Amygdala (tissue), 56 donors: ENCODE measurements around the gene ZNF213.

Source experiments
- DNase-seq, 56 donors: peaks; one replicate each; lab custom pipeline; 2025; lab: John Stamatoyannopoulos, UW

ZNF213 gene, protein sequence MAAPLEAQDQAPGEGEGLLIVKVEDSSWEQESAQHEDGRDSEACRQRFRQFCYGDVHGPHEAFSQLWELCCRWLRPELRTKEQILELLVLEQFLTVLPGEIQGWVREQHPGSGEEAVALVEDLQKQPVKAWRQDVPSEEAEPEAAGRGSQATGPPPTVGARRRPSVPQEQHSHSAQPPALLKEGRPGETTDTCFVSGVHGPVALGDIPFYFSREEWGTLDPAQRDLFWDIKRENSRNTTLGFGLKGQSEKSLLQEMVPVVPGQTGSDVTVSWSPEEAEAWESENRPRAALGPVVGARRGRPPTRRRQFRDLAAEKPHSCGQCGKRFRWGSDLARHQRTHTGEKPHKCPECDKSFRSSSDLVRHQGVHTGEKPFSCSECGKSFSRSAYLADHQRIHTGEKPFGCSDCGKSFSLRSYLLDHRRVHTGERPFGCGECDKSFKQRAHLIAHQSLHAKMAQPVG

DNA sequence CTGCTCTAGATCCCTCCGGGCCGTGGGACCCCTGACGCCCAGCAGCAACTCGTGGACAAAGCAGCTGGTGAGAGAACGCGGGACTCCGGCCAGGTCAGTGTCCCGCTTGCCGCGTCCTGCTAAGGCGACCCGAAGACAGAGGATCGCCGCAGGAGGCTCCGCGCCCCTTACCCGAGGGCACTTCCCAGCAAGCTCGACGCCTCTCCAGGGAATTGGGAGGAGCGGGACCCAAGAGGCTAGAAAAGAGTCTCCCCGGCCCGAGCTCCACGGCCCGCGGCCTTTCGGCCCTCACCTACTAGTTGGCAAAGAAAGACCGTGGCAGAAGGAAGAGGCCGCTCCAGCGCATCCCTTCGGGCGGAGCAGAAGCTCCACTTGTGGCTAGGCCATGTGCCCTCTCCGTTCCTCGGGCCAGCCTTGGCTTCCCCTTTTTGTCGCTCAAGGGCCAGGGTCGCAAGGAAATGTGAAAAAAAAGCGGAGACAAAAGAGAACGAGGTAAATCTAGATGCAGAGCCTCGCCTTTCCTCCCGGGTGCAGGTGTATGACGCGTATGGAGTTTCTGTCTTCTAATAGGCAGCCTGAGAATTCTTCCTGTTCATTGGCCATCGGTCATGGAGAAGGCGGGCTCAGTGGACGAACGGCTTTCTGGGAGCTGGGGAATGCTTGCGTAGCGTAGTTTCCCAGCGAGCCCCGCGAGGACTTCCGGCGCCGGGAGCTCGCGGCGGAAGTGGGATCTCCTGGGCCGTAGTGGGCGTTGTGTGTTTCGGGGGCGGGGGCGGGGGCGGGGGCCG lies at the start of gene ZNF213:
Gene ZNF213 (plus strand): TSS at position 692 of the 788 bp plus-strand sequence. CDS start 2,252 bp downstream, outside the sequence.
- peak; percentile 55 to 98 (median 94) for DNase-seq

DNA sequence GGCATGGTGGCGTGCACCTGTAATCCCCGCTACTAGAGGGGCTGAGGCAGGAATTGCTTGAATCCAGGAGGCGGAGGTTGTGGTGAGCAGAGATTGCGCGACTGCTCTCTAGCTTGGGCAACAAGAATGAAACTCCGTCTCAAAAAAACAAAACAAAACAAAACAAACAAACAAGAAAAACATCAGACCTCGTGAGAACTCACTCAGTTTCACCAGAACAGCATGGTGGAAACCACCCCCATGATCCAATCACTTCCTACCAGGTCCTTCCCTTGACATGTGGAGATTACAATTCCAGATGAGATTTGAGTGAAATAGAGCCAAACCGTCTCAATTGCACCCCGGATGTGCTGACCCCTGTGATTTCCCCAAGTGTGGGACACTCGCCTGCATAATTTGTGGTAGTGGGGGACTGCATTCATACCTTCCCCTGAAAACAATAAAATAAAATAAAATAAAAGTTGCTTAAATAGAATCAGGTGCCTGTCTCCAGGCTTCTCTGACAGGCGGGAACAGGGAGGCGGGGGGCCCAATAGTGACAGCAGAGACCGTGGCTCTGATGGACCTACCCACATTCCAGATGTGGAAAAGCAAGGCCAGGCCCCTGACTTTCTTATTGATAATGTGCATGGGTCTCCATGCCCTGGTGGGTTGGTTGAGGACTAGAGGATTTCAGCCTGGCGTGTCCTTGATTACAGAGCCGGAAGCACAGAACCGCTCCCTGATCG lies 48.8 kb upstream of the ZNF213 start:
- no peak for DNase-seq

DNA sequence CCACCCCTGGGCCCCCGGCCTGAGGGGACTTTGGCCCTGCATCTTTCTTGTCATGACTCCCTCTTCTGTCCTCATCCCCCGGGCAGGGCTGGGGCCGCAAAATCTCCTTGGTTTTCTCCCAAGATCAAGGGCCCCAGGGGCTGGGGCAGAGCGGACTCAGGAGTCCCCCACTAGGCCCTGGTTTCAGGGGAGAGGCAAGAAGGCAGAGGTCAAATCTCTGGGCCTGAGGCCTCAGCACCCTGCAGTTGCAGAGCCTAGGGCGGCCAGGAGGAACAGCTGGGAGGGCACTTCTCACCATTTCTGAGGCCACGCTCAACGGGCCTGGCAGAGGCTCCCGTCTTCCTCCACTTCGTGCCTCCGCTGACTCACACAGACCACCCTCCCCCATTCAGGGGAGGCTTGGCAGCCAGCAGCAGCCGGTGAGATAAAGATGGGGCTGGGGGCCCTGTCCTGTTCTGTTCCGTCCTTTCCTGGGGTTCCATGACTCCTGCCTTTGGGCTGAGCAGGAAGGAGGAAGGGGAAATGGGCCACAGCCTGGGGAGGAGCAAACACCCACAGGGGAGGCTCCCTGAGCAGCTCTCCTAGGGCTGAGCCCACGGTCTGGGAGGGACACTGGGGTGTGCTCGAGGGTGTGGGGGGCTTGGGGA lies 48.1 kb upstream of the ZNF213 start:
- no peak for DNase-seq

DNA sequence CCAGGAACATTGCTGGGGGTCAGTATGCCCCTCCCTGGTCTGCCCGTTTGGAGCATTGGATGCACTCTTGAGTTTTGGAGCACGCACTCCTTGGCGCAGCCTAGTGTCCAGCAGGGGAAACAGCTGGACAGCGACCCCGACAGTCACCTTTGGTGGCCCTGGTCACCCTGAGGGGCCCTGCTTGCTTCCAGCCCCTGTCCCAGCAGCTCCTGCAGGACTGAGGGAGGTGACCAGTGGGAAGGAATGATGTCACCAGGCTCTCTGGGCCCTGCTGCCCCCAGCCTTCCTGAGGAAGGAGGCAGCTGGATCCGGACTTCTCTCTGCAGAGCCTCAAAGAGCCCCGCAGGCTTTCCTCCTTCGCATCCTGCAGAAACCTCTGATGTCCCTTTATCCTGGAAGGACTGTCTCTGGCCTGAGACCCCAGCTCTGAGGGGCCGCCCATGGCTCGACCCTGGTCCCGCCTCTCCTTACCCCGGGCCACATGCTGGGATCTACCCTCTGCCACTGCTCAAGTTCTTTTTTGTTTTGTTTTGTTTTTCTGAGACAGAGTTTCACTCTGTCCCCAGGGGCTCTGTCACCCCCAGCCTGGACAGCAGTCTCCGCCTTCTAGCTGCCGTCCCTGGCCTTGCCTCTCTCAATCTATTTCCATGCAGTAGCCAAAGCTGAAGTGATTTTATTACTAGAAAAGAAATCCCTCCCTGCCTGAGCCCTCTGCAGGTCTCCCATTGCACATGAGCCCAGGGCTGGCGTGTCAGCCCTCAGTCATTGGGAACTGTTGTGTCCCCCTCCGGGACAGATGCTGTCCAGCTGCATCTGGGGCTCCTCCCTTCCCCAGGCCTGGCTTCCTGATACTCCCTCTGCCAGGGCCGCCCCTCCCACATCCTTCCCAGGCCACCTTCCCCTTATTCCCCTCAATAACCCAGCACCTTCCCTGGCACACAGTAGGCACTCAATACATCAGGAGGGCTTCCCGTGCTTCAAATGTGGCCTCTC lies 47.3 kb upstream of the ZNF213 start:
- no peak for DNase-seq

DNA sequence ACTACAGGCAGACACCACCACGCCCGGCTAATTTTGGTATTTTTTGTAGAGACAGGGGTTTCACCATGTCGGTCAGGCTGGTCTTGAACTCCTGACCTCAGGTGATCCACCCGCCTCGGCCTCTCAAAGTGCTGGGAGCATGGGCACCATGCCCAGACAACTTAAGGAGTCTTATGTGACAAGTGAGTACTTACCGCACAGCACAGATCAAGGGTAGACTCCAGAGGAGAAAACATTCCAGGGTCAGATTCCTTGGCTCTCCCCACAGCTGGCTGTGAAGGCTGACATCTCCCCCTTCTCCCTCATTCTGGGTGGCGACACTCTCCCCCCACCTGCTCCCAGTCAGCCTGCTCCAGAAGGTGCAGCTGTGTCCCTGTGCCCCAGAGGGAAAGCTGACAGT lies 46.4 kb upstream of the ZNF213 start:
- no peak for DNase-seq

DNA sequence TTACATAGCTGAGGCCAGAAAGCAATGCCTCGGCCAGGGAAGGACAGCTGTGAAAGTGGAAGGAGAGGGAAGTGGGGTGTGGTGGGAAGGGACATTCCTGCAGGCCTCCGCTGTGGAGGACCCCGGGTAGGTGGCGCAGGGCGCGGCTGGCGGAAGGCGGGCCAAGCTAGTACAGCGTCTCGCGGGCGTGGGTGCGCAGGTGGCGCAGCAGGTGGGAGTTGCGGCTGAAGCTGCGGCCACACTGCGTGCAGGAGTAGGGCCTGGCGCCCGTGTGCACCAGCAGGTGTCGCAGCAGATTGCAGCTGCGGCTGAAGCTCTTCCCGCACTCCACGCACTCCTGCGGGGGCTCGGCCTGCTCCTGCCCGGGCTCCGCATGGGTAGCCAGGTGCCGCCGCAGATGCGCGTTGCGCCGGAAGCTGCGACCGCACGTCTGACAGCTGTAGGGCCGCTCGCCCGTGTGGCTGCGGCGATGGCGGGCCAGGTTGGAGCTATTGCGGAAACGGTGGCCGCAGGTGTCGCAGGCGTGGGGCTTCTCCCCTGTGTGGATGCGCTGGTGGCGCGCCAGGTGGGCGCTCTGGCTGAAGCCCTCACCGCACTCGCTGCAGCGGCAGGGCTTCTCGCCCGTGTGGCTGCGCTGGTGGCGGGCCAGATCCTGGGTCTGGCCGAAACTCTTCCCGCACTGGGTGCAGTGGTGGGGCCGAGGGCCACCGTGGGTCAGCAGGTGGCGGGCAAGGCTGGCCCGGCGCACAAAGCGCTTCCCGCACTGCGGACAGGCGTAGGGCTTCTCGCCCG lies 45.7 kb upstream of the ZNF213 start:
- DNase-seq: no peak

DNA sequence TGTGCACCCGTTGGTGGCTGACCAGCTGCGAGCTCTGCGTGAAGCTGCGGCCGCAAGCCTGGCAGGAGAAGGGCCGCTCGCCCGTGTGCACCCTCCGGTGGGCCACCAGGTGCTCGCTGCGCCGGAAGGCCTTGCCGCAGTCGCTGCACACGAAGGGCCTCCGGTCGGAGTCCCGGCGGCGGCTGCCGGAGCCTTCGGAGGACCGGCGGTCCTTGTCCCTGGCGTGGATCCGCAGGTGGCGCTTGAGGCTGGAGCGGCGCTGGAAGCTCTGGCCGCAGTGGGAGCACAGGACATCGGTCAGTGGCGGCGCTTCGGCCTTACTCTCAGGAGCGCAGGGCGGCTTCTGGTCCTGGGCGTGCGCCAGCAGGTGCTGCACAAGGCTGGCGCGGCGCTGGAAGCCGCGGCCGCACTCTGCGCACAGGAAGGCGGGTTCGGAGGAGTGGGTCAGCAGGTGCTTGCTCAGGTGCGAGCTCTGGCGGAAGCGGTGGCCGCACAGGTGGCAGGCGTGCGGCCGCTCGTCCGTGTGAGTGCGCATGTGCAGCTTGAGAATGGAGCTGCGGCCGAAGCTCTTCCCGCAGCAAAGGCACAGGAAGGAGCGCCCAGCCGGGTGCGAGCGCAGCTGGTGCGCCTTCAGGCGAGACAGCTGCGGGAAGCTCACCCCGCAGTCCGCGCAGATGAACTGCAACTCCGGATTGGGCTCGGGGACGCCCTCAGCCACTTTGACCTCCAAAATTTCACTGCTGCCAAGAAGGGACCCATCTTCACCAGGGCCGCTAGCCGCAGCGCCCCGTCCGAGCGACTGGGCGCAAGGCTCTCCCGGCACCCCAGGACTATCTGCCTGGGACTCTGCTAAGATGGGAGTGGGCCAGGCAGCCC lies 44.9 kb upstream of the ZNF213 start:
- no peak for DNase-seq

DNA sequence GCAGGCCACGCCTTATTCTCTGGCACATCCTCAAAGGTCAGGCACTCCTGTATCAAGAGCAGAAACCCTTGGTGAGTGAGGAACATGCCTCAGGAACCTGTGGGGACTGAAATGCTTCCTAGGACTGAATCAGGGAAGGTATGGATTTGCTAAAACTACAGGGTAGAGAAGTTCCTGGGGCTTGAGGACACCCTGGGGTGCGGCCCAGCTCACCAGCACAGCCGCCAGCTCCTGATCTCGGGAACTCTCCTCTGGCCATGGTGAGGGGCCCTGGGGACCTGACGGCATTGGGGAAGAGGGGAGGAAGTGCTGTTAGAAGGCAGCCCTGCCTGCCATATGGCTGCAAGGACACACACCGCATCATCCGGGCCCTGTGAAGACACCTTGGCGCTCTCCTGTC lies 43.3 kb upstream of the ZNF213 start:
- no peak for DNase-seq

DNA sequence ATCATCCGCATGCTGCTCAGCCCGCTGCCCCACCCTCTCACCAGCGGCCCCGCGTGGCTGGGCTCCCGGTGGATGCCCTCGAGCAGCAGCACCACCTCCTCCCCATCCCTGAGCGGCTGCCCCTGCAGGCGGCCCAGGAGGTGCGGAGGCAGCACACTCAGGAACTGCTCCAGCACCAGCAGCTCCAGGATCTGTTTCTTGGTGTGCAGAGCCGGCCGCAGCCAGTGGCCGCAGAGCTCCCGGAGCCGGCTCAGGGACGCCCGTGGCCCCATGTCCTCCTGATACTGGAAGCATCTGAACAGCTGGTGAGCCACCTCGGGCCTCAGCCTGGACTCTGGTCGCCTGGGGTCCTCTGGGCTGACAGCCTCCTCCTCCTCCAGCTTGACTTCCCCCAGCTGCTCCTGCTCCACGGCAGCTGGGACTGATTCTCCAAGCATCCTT lies 42.3 kb upstream of the ZNF213 start:
- DNase-seq: no peak

DNA sequence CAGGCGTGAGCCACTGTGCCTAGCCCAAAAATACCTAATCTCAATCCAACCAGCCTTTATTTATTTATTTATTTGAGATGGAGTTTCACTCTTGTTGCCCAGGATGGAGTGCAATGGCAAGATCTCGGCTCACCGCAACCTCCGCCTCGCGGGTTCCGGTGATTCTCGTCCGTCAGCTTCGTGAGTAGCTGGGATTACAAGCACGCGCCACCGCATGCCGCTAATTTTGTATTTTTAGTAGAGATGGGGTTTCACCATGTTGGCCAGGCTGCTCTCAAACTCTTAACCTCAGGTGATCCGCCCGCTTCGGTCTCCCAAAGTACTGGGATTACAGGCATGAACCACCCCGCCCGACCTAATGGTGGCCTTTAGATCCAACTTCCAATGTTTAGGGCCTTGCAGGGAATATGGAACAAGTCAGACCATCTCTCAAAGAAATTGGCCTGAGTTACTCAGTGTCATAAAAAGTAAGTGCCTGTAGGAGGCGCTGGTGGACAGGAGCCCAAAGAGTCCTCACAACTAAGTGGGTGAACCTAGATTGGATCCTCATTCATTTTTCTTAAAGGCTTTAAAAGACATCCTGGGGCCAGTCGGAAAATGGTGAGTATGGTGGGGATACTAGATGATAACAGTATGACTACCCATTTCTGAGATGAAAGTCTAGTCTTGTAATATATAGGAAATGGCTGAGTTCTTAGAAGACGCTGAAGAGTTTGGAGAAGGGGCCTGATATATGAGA lies 40.4 kb upstream of the ZNF213 start:
- DNase-seq: no peak

DNA sequence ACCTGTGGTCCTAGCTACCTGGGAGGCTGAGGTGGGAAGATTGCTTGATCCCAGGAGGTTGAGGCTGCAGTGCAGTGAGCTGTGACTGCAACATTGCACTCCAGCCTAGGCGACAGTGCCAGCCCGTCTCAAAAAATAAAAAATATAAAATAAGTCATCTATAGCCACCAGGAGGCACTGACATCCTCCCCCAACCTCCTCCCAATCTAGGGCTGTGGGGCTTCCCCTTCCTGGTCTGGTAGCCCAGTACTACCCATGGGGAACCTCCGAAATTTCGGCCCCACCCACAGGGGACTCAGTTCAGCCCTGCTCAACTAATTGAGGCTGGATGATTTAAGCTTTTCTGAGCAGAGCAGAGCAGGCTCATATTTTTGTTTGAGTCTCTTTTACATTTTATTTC lies 39.0 kb upstream of the ZNF213 start:
- no peak for DNase-seq

DNA sequence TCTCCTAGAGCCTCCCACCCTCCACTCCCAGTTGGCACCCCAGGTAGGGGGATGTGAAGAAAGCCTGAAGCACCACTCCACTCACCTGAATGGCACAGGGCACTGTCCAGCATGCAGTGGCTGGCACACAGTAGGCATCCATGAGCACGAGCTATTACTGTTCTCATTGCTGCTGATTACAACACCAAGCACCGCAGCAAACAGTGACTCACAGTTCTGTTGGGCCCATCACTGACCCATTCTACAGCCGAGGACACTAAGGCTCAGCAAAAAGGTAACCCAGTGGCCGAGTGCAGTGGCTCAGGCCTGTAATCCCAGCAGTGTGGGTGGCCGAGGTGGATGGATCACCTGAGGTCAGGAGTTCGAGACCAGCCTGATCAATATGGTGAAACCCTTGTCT lies 38.5 kb upstream of the ZNF213 start:
- no peak for DNase-seq

DNA sequence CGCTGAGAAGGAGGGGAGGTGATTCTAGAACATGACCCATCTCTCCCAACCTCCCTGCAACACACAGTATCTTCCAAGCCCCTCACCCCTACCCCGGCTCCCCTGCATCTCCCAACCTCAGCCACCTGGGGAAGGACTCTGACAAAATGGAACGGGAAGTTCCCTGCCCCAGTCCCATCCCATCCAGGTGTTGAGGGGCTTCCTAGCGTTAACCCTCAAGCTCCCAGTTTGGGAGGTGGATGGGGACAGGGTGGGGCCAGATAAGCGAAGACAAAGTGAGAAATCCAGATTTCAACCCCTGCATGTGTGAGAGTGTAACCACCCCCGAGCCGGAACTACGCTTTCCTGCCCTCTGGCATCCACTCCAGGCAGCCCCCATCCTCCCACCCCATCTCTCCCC lies 37.6 kb upstream of the ZNF213 start:
- DNase-seq: no peak

DNA sequence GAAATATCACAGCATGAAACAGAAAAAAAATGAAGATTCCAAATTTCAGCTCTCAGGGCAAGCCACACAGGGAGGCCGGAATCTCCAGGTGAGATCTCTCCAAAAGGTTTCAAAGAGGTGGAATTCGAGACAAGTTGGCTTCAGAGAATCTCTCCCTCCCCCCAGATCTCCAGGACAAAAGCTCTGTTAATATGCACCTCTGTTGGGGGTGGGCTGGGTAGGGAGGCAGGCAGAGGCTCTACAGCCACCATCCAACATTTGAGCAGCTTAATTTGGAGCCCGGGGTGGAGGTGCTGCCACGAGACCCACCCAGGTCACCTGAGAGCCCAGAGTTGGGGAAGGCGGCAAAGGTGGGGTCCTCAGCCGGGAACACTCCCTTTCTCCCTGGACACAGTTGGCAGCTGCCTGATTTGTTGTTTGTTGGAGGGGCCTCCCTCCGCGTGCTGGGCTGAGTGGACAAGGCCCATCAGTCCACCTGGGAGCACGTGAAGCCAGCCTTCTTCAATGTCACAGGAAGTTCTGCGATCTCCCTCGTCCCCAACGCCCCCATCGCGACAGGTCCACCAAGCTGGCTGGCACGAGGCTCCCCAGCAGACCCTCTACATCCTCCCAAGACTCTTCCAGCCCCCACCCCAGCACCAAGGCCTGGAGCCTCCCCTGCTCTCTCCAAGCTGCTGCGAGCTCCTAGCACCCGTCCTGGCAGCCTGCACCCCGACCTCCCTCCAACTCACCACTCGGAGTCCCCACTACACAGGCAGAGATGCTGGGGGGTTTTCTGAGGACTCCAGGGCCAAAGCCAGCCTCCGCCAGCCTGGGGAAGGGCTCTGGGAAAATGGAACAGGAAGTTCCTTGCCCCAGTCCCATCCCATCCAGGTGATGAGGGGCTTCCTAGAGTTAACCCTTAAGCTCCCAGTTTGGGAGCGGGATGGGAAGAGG lies 36.1 kb upstream of the ZNF213 start, which contains the start of gene ZSCAN10:
Gene ZSCAN10 (minus strand): TSS at position 836 of the 936 bp plus-strand sequence. CDS start 6,357 bp downstream, outside the sequence.
- no peak for DNase-seq

DNA sequence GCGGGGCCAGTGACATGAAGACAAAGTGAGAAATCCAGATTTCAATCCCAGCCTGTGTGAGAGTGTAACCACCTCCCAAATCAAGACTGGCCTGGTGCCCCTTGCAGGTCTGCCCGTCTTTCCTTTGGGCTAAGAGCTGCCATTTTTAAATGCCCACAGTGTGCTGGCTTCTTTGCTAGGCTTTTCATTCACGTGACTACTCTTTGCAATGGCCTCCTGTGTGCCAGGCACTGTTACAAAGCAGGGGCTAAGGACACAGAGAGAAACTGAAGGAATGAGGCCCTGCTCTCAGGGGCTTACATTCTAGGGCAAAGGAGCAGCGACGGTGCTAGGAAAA lies 35.5 kb upstream of the ZNF213 start:
- no peak for DNase-seq
